Umbilical cord (tissue), 2 donors: ENCODE data around the gene DPP6. TPM values are rescaled to one million over a fixed set of nuclear protein-coding genes. Genes with fewer than 3 reads are reported as not detected.

Experiments
- DNase-seq: peaks from one replicate; pipeline ENCODE4 v3.0.0-alpha.2; 2015; ENCODE audit warnings: low spot score
- total RNA-seq: library from RNA; depleted of rRNA; stranded (reverse); fragments of >200 nt; gene quantifications from one replicate; pipeline ENCODE4 v1.2.3, GENCODE V29; 2014; ENCODE audit warnings: low replicate concordance; ENCODE audit not compliant: insufficient read depth

DPP6 gene
- total RNA-seq, 1 donor from 2014 or later, result 1.2 TPM

DNA sequence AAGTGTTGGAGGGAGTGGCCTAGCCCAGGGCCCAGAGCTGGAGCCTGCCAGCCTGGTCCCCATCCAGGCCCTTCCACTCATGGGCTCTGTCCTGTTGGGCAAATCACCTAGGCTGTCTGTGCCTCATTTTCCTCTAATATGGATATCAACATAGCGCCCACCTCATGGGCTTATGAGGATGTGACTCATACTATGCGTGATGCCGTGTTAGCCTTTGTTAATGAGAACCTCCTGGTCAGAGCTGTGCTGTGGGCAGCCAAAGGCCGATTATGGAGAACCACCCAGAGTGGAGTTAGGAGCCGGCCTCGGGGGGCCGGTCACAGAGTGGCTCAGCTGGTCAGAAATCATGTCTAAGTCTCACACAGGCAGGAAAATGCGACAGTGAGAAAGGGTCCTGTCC lies 644.4 kb downstream of the DPP6 start:
- DNase-seq, result no peak

DNA sequence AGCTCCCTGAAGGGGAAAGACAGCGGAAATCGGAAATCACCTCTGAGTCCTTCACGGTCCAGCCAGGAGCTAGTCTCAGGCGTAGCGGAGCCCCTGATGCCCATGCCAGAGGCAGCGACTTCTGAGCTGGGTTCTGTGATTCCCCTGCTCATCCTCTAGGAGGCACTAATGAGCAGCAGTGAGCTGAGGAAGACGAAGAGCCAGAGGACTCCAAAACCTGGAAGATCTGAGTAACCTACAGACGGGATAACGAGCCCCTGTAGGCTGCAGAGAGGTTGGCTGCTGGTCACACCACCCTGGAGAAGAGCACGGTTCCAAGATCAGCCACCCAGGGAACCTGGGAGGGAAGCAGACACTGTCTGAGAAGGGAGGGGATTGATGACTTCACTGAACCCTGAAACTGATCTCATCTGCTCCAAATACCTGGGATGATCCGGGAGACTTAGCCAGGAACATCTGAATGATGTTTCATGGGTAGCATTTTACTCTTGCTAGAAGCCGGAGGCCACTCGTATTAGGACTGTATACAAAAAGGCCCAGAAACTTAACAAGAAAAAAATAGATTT lies 646.6 kb downstream of the DPP6 start:
- DNase-seq, result no peak

DNA sequence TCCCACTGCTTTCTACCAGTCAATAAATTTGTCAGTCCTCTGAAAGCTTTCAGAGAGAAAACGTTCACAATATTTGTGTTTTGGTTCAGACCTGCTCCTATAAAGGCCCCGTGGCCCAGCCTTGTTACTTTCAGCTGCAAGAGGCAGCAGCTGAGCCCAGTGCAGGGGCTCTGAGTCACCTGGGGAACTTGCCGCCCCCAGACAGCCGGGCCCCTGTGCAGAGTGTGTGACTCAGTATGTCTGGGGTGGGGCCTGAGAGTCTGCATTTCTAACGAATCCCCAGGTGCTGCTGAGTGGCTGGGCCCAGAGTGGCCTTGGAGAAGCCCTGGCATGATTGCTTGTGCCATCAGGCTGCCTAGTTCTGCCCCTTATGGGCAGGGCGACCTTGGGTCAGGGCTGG lies 647.2 kb downstream of the DPP6 start:
- DNase-seq, result no peak

DNA sequence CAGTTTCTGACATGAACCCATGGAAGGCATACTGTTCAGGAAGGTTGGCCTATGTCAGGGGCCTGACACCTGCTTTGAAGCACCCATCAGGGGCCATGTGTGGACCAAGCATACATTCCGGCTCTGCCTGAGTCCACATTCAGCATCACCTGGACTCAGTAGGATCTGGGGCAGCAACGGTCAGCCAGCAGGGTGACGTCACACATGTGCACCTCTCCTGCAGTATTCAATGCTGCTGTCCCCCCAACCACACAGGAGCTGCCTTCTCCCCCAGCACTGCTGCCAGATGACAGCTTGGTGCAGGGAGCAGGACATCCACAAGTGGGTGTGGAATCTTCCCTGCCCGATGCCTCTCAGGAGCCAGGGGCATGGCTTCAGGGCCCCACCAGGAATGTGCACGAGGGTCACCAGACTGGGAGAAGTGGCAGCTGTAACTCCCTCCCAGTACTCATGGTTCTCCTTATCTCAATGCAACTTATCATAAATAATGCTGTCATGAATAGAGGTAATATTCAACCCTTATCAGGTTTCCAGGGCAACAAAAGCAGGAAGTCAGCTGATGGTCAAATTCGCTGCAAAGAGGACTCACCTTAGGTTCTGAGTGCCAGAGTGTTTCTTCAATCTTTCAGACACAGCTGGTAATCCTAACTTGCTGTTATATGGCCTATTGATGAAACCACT lies 657.8 kb downstream of the DPP6 start:
- no peak for DNase-seq

DNA sequence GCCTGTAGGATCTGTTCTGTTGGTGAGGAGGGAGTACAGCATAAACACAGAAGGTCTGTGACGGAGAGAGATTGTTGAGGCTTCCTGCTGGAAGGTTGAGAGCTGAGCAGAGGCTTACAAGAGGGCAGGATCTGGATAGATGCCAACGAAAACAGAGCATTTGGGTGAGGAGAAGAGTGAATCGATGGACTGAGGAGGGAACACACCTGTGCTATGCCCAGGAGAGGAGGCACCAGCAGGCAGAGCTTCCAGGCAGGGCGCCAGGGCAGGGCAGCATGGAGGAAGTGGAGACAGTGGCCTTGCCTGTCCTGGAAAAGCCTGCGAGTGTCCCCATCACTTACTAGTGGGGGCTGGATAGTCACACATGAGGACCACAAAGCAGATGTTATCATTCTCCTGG lies 667.8 kb downstream of the DPP6 start:
- DNase-seq, result no peak

DNA sequence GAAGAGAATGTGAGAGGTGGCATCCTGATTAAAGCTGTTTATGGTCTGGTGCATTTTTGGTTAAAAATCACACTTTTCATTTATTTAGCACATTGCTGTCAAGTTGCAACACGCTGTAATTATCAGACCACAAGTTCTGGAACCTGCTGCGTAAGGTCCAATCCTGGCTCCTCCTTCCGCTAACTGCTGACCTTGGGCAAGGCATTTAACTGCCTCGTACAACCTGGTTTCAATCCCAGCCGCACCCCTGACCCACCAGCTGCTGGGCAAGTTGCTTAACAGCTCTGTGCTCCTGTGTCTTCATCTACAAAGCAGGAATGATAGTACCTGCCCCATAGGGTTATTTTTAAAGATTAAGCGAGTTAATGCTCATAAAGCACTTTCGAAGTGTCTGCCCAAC lies 668.9 kb downstream of the DPP6 start:
- no peak for DNase-seq

DNA sequence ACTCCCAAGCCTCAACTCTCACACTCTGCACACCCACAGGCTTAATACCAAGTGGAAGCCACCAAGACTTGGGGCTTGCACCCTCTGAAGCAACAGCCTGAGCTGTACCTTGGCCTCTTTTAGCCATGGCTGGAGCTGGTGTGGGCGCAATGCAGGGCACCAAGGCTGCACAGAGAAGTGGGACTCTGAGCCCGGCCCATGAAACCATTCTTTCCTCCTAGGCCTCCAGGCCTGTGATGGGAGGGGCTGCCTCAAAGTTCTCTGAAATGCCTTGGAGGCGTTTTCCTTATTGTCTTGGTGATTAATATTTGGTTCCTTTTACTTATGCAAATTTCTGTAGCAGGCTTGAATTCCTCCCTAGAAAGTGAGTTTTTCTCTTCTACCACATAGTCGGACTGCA lies 674.2 kb downstream of the DPP6 start:
- DNase-seq, result no peak

DNA sequence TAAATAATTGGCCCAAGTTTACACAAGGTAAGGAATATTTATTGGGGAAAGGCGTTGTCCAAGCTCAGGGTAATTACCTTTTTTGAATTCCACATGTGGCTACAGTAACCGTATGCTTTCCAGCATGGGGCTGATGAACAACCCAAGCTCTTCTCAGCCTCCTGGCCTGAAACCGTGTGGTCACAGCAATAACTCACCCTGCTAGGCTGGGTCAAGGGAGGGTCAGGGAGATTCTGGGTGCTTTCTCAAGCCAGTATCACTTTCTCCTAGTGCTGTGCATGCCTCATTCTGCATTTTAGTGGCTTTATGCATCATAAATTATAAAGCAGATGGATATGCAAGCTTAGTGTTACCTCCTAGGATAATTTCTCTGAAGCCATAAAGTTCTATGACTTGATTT lies 676.9 kb downstream of the DPP6 start:
- no peak for DNase-seq

DNA sequence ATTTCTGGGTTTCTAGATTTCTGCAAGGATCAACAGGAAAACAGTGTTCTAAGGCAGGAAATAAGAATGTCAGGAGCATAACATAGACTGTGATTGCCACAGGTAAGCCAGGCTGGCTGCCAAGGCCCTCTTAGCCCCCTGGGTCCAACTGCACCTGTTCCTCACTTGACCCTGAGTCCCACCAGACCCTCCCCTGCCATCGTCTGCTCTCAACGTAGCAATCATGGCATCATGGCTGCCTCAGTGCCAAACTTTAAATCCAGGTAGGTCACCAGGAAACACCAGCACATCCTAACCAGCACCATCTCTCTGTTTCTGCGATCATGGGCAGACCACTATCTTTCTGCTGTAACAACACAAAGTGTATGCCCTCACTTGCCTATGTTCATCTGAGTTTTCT lies 683.6 kb downstream of the DPP6 start:
- DNase-seq, result no peak

DNA sequence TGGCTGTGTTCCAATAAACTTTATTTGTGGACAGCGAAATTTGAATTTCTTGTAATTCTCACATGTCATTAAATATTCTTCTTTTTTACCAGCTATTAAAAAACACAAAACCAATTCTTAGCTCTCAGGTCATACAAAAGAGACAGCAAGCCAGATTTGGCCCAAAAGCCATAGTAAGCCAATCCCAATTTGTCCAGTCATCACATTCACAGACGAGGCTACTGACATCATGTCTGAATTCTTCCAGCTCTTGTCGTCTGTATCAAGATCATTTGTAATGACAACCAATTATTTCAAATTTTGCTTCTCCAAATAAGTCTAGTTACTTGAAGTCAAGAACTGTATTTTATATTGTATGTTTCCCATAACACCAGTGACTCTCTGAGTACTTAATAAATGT lies 684.2 kb downstream of the DPP6 start:
- no peak for DNase-seq

DNA sequence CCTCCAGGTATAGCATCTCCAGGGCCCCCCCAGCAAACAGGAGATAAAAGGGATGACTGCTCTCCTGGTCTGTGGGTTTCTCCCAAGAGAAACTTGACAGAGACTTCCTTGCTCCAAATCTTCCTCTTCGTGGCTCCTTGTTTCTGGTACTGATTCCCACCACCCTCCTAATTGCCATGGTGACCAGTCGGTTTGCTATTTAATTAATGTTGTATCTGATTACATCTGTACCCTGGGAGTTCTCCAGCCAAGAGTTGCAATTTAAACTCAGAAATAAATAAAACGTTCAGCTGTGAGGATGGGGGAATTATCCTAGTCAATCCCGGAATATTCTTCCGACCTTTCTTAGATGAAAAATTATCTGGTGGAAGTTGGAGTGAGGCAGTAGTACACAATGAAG lies 686.0 kb downstream of the DPP6 start:
- DNase-seq, result no peak

DNA sequence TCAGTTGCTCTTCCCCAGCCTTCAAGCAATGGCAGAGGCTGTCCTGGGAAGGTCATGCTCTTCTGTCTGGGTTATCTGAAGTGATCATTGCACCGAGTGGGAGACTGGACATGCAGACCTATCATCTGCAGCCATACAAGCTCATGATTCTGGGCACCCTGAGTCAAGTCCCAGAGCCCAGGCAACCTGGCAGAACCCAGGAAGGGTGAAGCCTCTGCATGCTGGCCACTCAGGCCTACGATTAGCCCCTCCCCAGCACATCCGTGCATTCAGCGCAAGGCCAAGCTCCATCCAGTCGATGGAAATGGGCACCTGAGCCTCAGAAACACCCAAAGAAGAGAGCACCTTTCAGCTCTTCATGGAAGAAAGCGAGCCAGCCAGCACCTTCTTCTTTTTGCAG lies 688.9 kb downstream of the DPP6 start:
- DNase-seq, result no peak

DNA sequence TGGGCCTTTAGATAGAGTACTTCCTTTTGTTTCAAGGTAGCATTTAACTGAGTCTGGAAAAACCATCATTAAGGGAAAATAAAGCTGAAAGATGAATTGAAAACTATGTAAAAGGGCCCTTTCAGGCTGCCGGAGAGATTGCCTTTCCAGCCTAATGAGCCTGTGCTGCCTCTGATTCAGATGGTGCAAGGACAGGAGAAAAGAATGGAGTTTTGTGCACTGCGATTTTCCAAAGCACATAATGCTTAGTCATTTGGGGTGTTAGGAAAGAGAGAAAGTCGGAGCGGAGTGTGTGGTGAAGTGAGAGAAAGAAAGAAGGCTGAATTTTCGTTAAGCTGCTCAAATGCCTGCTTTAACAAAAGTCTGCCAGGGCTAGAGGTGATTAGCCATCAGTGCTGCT lies 691.0 kb downstream of the DPP6 start:
- no peak for DNase-seq

DNA sequence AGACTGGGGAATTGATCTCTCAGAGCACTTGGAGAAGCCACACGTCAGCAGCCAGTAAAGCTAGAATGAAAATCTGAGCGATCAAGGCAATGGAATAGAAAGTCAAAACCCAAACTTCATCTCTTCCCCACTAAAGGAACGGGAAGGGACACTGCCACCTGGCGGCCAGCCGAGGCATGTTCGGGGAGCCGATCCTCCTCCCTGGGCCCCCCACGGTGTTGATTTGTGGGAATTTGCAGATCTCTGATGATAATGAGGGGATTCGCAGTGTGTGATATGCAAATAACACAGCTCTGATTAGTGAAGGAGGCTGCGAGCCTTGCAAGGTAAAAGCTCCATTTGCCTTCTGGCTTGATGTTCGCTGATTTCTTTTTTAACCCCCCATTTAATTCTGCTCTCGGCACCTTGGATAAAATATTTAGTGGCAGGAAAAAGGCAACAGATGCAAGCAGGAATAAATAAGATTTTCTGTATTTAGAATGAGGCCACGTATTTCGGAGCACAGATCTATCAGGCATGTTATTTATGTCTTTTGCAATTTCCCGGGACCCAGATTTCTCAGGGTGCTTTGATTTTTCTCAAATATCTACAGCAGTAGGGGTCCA lies 692.2 kb downstream of the DPP6 start:
- peak; percentile 5 for DNase-seq

DNA sequence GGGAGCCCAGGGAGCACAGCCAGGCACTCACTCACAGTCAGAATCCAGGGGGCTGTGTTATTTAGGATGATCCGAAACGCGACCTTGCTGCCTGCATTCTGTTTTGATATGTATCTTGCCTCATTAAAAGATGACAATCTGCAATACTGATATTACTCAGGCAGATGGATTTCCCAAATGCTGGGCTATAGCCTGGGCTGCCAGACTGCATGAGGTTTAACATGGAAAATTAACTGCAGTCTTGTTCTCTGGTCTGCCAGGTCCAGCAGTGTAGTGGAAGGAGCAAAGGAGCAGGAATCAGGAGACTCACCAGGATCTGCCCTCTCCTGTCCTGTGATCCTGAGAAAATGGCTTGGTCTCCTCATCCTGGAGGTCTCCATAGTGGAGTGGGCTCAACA lies 692.7 kb downstream of the DPP6 start:
- DNase-seq, result no peak

DNA sequence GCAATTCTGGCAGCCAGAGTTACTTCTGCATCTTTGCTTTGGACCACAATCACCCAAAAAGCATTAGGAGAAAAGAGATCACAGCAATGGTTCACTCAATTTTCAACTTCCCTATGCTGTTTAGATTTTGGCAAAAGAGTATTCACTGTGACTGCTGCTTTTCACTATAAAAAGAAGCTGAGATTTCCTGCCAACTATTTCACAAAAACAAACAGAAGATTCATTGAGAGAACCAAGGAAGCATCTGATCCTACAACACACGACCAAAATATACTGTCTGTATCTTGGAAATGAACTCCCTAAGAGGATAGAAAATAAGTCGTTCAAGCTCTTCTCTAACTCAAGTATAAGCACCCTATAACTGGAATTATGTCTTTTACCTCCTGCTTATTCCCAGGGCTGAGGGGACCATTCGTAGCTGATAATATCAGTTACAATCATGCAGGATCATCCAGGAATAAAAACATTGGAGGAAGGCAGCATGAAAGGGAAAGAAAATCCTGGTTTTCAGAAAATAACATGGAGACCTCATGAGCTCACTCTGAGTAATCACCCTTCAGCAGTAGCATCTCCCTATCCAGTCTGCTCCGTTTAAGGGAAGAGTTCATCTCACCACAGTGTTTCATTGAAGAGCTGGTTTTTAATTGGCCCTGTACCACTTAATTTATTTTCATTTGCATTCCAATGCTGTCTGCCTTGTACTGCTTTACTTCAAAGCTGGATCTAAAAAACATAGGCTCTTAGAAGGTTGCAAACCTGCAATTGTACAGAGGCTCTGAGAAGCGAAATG lies 694.6 kb downstream of the DPP6 start:
- DNase-seq, result no peak

DNA sequence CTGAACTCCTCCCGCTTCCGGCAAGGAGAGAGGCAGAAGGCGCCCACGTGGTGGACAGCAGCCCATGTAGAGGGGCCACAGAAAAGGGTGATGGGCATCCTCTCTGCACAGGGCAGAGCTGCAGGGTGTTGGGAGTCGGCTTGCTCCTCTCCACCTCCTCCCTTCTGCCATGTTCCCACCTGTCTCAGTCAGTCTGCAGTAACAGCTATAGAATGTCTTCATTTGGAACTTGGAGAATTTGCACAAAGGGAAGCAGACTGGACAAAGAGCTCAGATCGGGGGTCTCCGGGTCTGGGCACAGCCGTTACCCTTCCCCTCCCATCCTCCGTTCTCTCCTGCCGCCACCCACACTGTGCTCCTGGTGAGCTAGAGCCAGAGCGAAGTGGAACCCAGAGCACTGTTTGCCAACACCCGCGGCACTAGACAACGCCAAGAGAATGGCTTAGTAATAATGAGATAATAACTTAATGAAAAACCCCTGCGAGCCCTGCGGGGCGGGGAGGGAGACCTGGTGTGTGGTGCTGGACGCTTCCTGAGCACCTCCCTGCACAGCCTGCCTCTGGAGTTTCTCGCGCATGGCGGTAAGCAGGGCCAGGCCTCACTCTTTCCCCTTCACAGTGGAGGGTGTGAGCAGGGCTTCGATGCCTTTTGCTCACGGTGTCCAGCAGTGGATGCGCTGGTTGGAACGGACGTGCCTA lies 696.0 kb downstream of the DPP6 start:
- no peak for DNase-seq

DNA sequence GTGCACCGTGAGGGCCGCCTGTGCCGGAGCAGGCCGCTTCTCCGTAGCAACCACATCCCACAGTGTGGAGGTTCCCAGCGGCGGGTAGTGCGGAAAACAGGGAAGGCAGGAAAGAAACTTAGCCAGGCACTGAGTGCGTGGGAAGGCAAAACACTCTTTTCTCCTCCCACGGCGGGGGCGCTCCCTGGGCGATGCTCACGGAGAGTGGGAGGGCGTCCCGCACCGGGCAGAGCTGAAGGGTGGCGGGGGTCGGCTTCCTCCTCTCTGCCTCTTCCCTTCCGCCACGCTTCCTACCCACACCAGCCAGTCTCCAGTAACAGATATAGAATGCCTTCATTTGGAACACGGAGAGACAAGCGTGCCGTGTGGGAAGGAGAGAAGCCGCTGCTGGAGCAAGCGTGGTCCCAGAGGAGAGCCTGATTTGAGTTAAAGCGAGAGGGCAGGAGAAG lies 698.2 kb downstream of the DPP6 start:
- DNase-seq, result no peak

DNA sequence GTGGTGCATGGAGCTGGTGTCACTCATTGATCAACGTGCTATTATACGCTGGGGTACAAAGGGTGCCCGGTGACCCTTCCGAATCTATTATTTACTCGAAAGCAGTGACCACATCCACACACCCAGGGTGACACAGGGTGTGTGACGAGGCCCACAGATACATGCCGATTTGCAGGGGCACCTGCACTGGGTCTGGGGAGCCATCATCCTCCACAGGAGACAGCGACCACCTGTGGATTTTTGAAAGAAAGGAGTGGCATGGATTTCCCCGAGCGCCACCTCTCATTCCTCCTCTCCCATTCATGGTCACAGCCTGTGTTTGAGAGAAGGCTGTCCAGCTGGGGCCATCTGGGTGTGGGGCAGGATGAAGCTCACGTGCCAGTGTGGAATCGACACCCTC lies 701.0 kb downstream of the DPP6 start:
- DNase-seq, result no peak

DNA sequence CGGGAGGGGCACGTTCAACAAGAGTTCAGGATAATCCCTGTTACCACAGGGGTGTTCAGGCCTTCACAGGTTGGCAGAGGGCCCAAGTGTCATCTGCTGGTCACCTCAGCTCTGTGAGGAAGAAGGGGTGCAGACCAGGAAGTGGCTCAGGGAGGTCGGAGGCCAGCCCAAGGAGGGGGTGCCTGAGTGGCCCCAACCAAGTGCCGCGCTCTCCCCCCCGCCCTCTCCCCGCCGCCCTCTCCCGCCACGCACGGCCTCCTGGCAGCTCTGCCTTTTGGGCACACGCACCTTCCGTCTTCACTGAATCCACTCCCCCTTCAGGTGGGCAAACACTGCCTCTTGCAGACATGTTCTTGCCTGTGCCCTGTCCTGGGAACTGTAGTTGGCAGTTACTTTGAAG lies 705.6 kb downstream of the DPP6 start:
- DNase-seq, result no peak

DNA sequence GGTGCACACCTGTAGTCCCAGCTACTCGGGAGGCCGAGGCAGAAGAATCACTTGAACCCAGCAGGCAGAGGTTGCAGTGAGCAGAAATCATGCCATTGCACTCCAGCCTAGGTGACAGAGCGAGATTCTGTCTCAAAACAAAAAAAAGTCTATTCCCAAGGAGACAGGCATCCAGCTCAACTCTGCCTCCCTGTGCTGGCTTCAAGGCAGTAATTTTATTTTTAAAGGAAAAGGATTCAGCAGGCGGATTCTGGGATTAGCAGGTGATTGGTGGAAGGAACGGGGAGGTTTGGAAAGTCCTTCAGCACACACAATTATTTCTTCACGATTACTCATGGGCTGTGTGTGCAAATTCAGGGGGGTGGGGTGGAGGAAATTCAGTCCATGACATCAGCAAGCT lies 707.8 kb downstream of the DPP6 start:
- DNase-seq, result no peak

DNA sequence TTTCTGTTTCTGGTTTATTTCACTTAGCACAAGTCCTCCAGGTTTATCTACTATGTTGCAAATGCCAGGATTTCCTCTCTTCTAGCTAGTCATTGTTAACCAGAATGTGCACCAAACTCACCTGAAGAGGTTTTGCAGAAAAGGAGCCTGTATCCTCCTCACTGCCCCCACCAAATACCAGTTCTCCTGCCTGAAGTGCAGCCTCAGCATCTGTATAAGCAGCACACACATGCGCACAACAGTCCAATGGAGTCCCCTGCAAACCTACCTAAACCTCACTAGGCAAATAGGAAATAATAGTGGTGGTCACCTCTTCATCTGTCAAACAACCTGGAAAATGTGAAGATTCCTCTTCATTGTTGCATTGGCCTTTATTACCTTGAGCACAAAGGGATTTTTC lies 712.9 kb downstream of the DPP6 start:
- DNase-seq, result no peak
